ENCODE data around the gene SLC41A1.

DNA sequence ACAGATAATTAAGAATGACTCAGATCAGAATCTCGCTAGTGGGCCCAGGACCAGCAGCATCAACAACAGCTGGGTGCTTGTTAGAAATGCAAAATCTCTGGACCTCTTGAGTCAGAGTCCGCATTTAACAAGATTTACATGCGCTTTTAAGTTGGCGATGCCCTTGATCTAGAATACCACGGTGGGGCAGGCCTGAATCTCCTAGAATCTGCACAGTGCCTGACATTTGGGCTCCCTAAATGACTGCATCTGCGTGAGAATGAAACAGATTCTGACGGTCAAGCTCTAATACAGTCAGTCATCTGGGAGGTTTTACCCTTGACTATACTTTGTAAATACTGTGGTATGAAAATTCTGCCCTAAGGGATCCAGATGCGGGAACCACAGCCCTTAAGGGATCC lies 20.5 kb downstream of the SLC41A1 start:
- TF ChIP-seq POLR2AphosphoS5 (IDR thresholded peaks at IDR 0.05; ENCODE audit: insufficient read depth in 1 of 2, low read depth in 1 of 2) = no peak
- TF ChIP-seq, protein P1, sequence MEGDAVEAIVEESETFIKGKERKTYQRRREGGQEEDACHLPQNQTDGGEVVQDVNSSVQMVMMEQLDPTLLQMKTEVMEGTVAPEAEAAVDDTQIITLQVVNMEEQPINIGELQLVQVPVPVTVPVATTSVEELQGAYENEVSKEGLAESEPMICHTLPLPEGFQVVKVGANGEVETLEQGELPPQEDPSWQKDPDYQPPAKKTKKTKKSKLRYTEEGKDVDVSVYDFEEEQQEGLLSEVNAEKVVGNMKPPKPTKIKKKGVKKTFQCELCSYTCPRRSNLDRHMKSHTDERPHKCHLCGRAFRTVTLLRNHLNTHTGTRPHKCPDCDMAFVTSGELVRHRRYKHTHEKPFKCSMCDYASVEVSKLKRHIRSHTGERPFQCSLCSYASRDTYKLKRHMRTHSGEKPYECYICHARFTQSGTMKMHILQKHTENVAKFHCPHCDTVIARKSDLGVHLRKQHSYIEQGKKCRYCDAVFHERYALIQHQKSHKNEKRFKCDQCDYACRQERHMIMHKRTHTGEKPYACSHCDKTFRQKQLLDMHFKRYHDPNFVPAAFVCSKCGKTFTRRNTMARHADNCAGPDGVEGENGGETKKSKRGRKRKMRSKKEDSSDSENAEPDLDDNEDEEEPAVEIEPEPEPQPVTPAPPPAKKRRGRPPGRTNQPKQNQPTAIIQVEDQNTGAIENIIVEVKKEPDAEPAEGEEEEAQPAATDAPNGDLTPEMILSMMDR (IDR thresholded peaks at IDR 0.05) = no peak

Measured in vagina (tissue), 2 donors.